H1 (cell line): ENCODE measurements around the gene NDRG4. TPM values are rescaled to one million over a fixed set of nuclear protein-coding genes. Genes with fewer than 3 reads are reported as not detected.

Source experiments
- GTF2F1 ChIP-seq: IDR thresholded peaks from 2 replicates; pipeline ENCODE4 v1.6.1; 2012; ENCODE audit warnings: low read depth, low read length, improper control_type of control experiment, borderline replicate concordance
- KDM1A ChIP-seq: fragments of 200-600, 300-600 bp; sonication (generic); IDR thresholded peaks from 2 replicates; pipeline ENCODE4 v1.7.1; 2016; ENCODE audit warnings: mild to moderate bottlenecking, low read length, borderline replicate concordance
- polyA plus RNA-seq, 7 experiments: library from polyadenylated mRNA; depleted of rRNA in 3 of 7; stranded (reverse) in 5 of 7; unstranded in 2 of 7; fragments of >200 nt in 5 of 7; fragments of 200-250 nt in 2 of 7; gene quantifications; 1 replicate in 5 of 7; 2 replicates in 1 of 7; 4 replicates in 1 of 7; pipeline versions ENCODE4 v1.2.1 to v1.2.3, GENCODE V29; 2011 to 2013; ENCODE audit warnings: missing spikeins in 2 of 7, mixed read lengths in 2 of 7
- total RNA-seq: library from RNA; stranded (reverse); fragmentation: NEBNext Ultra II Directional; extraction: Animal tissue kit (Norgen Biotek cat#: 25700); gene quantifications from 2 replicates; pipeline ENCODE4 v1.2.1, GENCODE V29; 2021
- TF ChIP-seq, protein P1 (sequence below), 3 experiments: IDR thresholded peaks; 1 replicate in 2 of 3; 2 replicates in 1 of 3; pipeline versions ENCODE4 v1.5.1 to v1.6.1; 2011; ENCODE audit warnings: low read length in 3 of 3, mild to moderate bottlenecking in 3 of 3, inconsistent platforms in 2 of 3, low read depth in 1 of 3, moderate library complexity in 1 of 3; ENCODE audit not compliant: insufficient read depth in 1 of 3; ENCODE audit errors: control extremely low read depth in 1 of 3
- TF ChIP-seq, protein P2 (sequence below): IDR thresholded peaks from 2 replicates; pipeline ENCODE4 v1.6.1; 2012; ENCODE audit warnings: inconsistent platforms

The NDRG4 gene
- total and polyA plus RNA-seq, 2 of the 8 experiments (the other 6 are each of a cell fraction or from before 2014, with no cell fraction given), result 20.8 to 30.9 TPM

DNA sequence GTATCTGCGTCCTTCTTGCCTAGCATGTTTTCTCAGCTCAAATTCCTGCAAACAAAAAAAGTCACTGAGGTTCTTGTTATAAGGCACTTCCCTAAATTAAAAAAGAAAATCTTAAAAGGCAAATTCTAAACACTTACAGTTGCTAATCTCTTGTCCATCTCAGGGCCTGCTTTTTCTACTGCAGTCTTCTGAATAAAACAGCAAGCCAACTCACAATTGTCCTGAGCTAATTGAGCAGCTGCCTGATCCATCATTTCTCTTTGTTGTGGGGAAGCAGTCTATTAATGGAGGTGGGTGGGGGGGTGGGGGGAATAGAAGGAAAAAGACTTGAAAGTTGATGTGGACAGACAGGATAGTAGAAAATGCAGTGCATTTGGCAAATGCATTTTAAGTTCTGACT is 42.3 kb downstream of the NDRG4 start (continued):
- no peak for TF ChIP-seq GTF2F1
- TF ChIP-seq KDM1A, result no peak
- TF ChIP-seq, protein P1, sequence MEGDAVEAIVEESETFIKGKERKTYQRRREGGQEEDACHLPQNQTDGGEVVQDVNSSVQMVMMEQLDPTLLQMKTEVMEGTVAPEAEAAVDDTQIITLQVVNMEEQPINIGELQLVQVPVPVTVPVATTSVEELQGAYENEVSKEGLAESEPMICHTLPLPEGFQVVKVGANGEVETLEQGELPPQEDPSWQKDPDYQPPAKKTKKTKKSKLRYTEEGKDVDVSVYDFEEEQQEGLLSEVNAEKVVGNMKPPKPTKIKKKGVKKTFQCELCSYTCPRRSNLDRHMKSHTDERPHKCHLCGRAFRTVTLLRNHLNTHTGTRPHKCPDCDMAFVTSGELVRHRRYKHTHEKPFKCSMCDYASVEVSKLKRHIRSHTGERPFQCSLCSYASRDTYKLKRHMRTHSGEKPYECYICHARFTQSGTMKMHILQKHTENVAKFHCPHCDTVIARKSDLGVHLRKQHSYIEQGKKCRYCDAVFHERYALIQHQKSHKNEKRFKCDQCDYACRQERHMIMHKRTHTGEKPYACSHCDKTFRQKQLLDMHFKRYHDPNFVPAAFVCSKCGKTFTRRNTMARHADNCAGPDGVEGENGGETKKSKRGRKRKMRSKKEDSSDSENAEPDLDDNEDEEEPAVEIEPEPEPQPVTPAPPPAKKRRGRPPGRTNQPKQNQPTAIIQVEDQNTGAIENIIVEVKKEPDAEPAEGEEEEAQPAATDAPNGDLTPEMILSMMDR (IDR thresholded peaks at IDR 0.05; ENCODE audit: control extremely low read depth in 1 of 3, insufficient read depth in 1 of 3, low read depth in 1 of 3, low read length in 3 of 3), result no peak
- TF ChIP-seq, protein P2, sequence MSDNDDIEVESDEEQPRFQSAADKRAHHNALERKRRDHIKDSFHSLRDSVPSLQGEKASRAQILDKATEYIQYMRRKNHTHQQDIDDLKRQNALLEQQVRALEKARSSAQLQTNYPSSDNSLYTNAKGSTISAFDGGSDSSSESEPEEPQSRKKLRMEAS, result no peak
